Fibroblast of the aortic adventitia (primary cell): ENCODE measurements around the gene CTSZ. TPM values are rescaled to one million over a fixed set of nuclear protein-coding genes. Genes with fewer than 3 reads are reported as not detected.
"Not testable (repeated sequence)": the region's sequence is repeated elsewhere in the genome, so short reads cannot be mapped to it uniquely, and the experiment has no call there.

Source experiments
- DNase-seq: peaks from one replicate; pipeline ENCODE4 v3.0.0-alpha.2; 2010; ENCODE audit warnings: low read depth
- H3K4me3 ChIP-seq: 2 replicates; pipeline ENCODE4 v1.5.1; 2011; ENCODE audit warnings: low read depth, mild to moderate bottlenecking, control low read depth, low read length, moderate library complexity
- total RNA-seq: library from RNA; depleted of rRNA; stranded (reverse); fragments of >200 nt; gene quantifications from 2 replicates; pipeline ENCODE4 v1.2.3, GENCODE V29; 2012; ENCODE audit warnings: low replicate concordance
- TF ChIP-seq, protein P1 (sequence below): IDR thresholded peaks from 2 replicates; pipeline ENCODE4 v1.5.1; 2011; ENCODE audit warnings: mild to moderate bottlenecking, low read length, control low read depth, inconsistent platforms; ENCODE audit not compliant: insufficient read depth

CTSZ gene
- total RNA-seq, 1 donor, result 51.0 TPM

DNA sequence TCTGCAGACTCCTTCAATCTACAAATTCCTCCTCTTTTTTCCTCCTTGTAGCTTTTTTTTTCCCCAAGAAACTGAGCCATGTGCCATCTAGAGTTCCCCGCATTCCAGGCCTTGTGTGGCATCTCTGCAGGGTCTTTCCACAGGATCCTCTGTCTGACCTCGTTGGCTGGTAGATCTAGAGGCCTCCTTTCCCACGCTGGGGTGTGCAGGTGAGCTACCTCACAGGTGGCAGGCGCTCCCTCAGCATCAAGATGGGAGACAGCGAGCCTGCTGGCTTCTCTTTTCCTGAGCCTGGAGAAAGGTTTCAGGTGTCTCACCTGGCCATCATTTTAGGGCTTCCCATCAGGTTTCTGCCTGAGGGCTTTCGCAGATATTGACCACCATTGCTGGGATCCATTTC lies 35.6 kb downstream of the CTSZ start:
- TF ChIP-seq, protein P1, sequence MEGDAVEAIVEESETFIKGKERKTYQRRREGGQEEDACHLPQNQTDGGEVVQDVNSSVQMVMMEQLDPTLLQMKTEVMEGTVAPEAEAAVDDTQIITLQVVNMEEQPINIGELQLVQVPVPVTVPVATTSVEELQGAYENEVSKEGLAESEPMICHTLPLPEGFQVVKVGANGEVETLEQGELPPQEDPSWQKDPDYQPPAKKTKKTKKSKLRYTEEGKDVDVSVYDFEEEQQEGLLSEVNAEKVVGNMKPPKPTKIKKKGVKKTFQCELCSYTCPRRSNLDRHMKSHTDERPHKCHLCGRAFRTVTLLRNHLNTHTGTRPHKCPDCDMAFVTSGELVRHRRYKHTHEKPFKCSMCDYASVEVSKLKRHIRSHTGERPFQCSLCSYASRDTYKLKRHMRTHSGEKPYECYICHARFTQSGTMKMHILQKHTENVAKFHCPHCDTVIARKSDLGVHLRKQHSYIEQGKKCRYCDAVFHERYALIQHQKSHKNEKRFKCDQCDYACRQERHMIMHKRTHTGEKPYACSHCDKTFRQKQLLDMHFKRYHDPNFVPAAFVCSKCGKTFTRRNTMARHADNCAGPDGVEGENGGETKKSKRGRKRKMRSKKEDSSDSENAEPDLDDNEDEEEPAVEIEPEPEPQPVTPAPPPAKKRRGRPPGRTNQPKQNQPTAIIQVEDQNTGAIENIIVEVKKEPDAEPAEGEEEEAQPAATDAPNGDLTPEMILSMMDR, result no peak
- no peak overlapping the region for H3K4me3 ChIP-seq
- no peak for DNase-seq

DNA sequence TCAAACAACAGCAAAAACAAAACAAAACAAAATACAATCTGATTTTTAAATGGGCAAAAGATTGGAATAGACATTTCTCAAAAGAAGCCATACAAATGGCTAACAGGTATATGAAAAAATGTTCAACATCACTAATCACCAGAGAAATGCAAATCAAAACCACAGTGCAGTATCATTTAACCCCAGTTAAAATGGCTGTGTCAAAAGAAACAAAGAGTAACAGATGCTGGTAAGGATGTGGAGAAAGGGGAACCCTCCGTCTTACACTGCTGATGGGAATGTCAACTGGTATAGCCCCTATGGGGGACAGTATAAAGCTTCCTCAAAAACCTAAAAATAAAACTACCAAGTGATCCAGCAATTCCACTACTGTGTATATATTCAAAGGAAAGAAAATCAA lies 36.9 kb downstream of the CTSZ start:
- no peak overlapping the region for H3K4me3 ChIP-seq
- TF ChIP-seq, protein P1, result no peak
- DNase-seq, result no peak

DNA sequence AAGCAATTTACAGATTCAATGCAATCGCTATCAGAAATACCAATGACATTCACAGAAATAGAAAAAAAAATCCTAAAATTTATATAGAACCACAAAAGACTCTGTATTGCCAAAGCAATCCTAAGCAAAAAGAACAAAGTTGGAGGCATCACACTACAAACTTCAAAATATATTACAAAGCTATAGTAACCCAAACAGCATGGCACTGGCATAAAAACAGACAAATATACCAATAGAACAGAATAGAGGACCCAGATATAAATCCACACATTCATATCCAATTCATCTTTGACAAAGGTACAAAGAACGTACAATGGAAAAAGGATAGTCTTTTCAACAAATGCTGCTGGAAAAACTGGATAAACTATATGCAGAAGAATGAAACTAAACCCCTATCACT lies 37.6 kb downstream of the CTSZ start:
- H3K4me3 ChIP-seq, result no peak overlapping the region
- TF ChIP-seq, protein P1, result no peak
- no peak for DNase-seq

DNA sequence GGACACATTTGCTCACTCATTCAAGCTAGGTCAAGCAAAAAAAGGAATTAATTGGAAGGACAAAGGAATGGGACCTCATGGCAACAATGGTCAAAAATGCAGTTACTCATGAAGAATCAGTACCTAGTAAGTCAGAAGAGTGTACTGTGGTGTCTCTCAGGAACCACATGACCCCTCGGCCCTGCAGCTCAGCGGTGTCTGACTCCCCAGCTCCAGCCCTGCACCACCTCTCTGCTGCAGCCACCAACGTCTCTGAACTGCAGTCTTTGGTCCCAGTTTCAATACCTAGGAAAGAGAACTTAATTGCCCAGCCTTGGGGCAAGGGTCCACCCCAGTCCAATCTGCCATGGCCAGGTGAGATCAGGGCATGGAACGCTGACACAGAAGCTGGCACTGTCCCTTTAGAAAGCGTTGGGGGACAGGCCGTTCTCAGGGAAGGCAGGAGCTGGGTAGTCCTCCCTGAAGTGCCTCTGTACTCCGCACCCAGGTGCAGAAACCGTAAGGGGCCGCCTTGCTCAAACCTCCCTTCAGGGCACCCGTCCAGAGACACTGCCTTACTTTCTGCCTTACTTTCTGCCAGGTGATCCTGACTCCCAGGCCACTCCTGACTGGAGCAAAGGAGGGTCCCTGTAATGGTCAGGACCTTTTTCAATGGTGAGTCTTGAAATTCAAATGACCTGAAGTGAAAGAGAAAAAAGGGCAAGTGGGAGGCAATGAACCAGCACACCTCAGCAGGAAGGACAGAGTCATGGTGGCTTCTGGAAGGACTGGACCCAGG lies 39.2 kb downstream of the CTSZ start:
- TF ChIP-seq, protein P1, result no peak
- H3K4me3 ChIP-seq, result no peak overlapping the region
- no peak for DNase-seq

DNA sequence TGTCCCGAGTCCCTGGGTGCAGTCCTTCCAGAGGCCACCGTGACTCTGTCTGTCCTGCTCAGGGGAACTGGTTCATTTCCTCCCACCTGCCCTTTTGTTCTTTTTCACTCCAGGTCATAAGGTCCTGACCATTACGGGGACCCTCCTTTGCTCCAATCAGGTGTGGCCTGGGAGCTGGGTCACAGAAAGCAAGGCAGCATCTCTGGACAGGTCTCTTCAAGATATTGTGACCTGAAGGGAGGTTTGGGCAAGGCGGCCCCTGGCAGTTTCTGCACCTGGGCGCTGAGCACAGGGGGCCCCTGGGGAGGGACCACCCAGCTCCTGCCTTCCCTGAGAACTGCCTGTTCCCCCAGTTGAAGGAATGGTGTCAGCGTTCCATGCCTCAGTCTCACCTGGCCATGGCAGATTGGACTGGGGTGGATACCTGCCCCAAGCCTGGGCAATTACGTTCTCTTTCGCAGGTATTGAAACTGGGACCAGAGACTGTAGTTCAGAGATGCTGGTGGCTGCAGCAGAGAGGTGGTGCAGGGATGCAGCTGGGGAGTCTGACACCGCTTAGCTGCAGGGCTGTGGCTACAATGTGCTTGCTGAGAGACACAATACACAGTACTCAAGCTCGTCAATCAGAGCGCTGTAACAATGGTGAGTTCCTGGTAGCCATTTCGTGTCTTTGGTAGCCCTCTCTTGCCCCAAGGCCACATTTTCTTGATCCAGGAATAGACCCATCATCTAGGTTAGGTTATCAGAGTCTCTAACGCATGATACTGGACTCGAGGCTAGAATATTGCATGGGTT lies 41.6 kb downstream of the CTSZ start:
- TF ChIP-seq, protein P1, result no peak

DNA sequence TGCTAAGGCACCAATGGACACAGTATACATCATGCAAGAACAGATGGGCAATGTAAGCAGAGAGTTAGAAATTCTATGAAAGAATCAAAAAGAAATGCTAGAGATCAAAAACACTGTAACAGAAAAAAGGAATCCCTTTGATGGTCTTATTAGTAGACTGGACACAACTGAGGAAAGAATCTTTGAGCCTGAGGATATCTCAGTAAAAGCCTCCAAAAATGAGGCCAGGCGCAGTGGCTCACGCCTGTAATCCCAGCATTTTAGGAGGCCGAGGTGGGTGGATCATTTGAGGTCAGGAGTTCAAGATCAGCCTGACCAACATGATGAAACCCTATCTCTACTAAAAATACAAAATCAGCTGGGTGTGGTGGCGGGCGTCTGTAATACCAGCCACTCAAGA lies 43.1 kb downstream of the CTSZ start:
- not testable (repeated sequence) for DNase-seq, H3K4me3 ChIP-seq

More for the DNA sequence above, 41.6 kb downstream of the CTSZ start:
- no peak for DNase-seq
- no peak overlapping the region for H3K4me3 ChIP-seq

DNA sequence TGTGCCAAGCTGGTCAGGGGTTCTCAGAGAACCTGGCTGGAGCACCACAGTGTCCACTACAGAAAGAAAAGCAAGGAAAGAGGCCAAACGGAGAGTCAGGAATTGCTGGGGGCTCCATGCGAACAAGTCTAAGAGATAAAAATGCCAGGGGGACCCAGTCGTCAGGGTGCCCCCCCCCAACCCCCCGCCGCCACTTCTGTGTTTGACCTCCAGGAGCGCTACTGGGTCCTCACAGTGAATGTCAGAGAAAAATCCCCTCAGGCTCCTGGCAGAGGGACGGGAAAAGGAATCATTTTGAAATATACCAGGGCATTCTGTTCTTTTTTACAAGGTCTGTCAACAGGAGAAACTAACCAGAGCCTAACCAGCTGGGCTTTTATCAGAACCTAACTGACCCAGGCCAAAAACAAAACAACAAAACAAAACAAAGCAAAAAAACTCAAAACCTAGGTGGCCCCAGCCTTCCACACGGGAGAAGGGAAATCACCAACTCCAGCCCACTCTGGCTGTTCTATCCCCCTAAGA lies 43.9 kb downstream of the CTSZ start:
- H3K4me3 ChIP-seq, result no peak overlapping the region
- TF ChIP-seq, protein P1, result peak; percentile 10
- DNase-seq, result no peak
